GM18861 (cell line): ENCODE results near the gene RETREG1.
A peak's percentile ranks its signal among the peaks of the same experiment; 100 is the strongest.
"Not testable (repeated sequence)": the region's sequence is repeated elsewhere in the genome, so short reads cannot be mapped to it uniquely, and the experiment has no call there.

ENCODE experiments used
- ATAC-seq: cut with Tn5 transposase; IDR thresholded peaks from one replicate; pipeline ENCODE4 v1.9.1; 2021; ENCODE audit not compliant: unreplicated experiment

RETREG1 gene, protein sequence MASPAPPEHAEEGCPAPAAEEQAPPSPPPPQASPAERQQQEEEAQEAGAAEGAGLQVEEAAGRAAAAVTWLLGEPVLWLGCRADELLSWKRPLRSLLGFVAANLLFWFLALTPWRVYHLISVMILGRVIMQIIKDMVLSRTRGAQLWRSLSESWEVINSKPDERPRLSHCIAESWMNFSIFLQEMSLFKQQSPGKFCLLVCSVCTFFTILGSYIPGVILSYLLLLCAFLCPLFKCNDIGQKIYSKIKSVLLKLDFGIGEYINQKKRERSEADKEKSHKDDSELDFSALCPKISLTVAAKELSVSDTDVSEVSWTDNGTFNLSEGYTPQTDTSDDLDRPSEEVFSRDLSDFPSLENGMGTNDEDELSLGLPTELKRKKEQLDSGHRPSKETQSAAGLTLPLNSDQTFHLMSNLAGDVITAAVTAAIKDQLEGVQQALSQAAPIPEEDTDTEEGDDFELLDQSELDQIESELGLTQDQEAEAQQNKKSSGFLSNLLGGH

GRCh38 chr5:16616536-16617273, at the start of gene RETREG1:
Gene RETREG1, minus strand, starts transcription at chr5:16616997. Its CDS starts 26 bp downstream, at chr5:16616971.
- peak; percentile 46 for ATAC-seq

GRCh38 chr5:16666130-16666882, 49.5 kb upstream of the RETREG1 start:
- ATAC-seq = no peak

- ATAC-seq = no peak
These were observed 48.8 kb upstream of the RETREG1 start for GRCh38 chr5:16665601-16666000.

GRCh38 chr5:16664368-16664767, 47.6 kb upstream of the RETREG1 start:
- ATAC-seq = no peak

DNA sequence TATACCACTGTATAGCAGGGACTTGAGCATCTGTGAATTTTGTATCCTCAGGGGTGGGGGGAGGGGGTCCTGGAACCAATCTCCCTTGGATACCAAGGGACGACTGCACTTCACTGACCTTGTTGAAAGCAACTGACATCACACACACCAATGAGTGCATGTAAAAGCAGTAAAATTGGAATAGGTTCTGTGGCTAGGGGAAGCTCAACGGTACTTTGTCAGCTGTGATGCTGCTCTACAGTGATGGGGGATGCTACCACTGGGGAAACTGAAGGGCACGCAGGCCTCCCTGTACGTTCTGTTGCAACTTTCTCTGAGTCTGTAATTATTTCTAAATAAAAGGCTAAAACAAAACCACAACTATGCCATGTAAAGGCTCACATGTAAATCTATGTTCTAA, 47.0 kb upstream of the RETREG1 start:
- ATAC-seq = no peak

DNA sequence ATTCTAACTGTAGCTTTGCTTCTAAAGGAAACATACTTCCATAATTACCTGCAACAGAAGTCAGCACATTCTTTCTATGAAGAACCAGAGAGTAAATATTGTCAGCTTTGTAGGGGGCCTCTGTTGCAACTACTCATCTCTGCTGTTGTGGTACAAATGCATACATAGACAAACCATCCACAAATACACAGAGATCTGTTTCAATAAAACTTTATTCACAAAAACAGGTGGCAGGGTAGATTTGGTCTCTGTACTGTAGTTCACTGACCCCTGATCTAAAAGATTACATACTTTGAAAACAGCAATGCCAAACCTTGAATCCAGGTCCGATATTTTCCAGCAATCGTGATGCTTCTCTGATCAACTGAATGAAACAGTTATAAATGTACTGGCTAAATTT, 44.9 kb upstream of the RETREG1 start:
- ATAC-seq = no peak

- ATAC-seq = no peak
These were observed 44.2 kb upstream of the RETREG1 start for GRCh38 chr5:16660982-16661381.

DNA sequence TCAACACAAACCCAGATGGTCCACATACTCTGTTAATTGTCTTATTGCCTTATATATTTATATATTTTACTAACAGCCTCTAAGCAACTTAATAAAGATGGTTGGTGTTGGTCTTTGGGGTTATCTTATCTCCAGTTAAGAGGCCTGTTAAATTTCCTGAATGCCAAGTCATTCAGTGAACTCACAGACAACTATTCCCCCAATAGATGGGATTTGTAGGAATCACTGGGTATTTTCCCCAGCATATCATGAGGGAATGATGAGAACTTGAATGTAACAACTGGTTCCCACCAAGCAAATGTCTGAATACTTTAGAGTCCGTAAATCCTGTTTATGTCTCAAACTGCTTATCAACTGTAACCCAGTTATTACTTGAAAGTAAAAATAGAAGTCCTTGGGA, 42.7 kb upstream of the RETREG1 start:
- no peak for ATAC-seq

DNA sequence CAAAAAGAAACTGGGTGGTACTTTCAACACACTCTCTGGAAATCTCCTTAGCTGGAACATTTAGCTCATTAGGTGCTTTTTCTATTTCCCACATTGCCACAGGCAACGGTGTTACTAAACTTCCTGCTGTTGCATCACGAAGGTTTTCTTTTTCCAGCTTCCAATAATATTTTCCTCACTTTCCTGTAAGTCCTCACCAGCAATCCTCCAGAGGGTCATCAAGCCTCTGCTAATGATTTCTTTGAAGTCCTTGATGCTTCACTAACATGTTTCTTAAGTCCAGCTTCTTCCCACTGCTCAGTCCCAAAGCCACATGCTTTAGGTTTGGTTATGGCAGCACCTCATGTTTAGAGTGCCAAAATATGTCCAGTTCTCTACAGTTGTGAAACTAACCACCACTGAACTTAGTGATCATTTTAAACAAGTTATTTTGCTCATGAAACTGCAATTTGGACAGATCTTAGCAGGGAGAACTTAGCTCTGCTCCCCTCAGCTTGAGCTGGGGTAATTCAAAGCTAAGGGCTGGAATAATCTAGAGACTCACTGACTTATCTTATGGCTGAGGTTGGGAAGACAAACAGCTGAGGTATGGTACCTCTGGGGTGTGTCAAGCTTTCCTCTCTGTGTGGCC, 39.9 kb upstream of the RETREG1 start:
- ATAC-seq = no peak

GRCh38 chr5:16654647-16655334, 38.0 kb upstream of the RETREG1 start:
- ATAC-seq = no peak

DNA sequence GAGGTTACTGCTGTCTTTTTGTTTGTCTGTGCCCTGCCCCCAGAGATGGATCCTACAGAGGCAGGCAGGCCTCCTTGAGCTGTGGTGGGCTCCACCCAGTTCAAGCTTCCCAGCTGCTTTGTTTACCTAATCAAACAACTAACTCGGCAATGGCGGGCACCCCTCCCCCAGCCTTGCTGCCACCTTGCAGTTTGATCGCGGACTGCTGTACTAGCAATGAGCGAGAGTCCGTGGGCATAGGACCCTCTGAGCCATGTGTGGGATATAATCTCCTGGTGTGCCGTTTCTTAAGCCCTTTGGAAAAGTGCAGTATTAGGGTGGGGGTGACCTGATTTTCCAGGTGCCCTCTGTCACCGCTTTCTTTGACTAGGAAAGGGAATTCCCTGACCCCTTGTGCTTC, 31.9 kb upstream of the RETREG1 start:
- not testable (repeated sequence) for ATAC-seq

GRCh38 chr5:16644301-16644889, 27.6 kb upstream of the RETREG1 start:
- ATAC-seq = no peak

DNA sequence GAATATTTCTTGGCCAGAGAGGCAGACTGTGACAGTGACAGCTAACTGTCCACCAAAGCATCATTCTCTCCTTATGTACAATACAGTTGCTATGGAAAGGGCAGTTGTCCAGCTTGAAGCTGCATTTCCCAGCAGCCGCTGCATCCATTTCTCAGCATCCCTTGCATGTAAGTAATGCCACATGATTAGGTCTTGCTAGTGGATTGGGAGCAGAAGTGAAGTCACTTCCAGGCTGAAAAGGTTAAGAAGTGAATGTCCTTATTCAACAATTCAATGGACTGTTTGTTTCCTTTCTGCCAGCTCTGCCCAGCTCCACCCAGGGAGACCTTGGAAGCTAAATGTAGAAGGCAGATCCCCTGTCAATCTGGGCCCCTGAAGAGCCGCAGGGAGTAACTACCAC, 26.1 kb upstream of the RETREG1 start:
- no peak for ATAC-seq

DNA sequence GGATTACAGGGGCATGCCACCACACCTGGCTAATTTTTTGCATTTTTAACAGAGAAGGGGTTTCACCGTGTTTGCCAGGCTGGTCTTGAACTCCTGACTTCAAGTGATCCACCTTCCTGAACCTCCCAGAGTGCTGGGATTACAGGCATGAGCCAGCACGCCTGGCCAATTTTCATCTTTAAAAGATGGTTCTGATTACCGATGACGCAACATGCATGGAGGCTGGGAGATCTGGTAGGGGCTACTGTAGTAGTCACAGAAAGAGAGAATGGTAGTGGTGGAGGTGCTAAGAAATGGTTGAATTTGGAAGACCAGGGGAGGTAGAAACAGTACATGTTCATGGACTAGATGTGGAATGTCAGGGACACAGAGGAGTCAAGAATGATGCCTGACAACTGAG, 22.4 kb upstream of the RETREG1 start:
- no peak for ATAC-seq

DNA sequence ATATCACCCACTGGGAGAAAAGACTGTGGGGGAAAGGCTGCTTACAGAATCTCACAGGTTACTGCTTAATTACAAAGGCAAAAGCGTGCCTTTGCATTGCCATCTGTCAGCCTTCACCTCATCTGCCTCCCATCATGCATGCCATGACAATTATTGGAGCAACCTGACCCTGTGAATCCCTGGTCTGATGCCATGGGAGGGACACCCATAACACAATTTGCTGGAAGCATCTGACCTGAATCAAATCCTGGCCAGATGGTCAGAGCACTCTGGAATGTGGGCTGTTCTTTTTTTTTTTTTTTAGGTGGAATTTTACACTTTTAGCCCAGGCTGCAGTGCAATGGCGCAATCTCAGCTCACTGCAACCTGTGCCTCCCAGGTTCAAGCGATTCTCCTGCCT, 11.6 kb upstream of the RETREG1 start:
- no peak for ATAC-seq

- ATAC-seq = peak; percentile 81
These were observed 10.0 kb upstream of the RETREG1 start for GRCh38 chr5:16626696-16627264.

DNA sequence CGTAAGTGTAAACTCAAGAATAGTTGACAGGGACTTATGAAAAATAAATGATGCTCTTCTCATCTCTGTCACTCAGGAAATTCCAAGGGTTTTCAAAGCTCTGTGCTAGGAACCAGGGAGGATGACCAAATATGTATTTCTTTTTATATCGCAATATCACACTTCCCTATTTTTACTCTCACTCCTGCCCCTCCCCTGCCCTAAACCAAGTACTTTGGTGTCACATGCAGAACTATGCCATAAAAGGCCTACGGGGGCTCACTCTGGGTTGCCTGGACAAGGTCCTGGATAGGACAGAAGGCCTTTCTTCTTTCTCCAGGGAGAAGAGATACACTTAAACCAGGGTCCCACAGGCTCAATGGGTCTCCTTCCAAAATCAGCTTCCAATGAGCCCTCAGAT, 8.3 kb upstream of the RETREG1 start:
- ATAC-seq = no peak

DNA sequence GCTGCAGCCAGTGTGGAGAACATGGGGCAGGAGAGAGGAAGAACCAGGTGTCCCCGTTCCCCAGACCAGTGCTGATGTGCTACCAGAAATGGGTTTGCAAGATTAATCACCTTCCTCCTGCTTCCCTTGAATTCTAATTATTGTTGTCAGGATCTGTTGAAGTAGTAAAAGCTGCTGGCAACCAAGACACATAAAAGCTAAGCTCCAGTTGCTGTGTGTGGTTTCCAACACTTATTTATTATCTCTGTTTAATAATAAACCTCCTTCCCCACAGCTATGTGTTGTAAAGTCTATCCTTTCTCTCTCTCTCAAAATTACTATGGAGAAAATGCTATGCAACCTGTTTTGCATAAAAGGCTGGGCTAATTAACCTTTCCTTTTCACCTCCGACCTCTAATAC, 2.3 kb upstream of the RETREG1 start:
- peak; percentile 46 for ATAC-seq

GRCh38 chr5:16618138-16618897, 1.5 kb upstream of the RETREG1 start:
- ATAC-seq = no peak
